HepG2 (cell line): ENCODE data around the gene BLID. TPM values are rescaled to one million over a fixed set of nuclear protein-coding genes. Genes with fewer than 3 reads are reported as not detected.
A peak's percentile ranks its signal among the peaks of the same experiment; 100 is the strongest.

Source experiments
- ATAC-seq: fragments of 200-7000 bp; cut with Tn5 transposase; 3 replicates; pipeline ENCODE4 v1.9.1; 2020; ENCODE audit warnings: mild to moderate bottlenecking, moderate library complexity
- BruUV-seq: library from RNA; stranded (reverse); fragments of 400-500 nt; replicated peaks from 2 replicates; lab custom pipeline; 2021; lab: Mats Ljungman, UMichigan
- CTCF ChIA-PET: fragments of 300-600 bp; formaldehyde crosslinking; extraction: SDS; loops from one replicate; lab custom pipeline; 2021; ENCODE audit warnings: low total read pairs, inconsistent platforms, low intra/inter-chr PET ratio; lab: Yijun Ruan, JAX
- POLR2A ChIA-PET: fragments of 350-600 bp; sonication (Branson Sonifier 250); formaldehyde crosslinking; loops from one replicate; lab custom pipeline; 2020; ENCODE audit warnings: antibody characterized with exemption, inconsistent platforms; lab: Yijun Ruan, JAX
- DNase-seq: peaks from one replicate; pipeline ENCODE4 v3.0.0-alpha.2; 2015; ENCODE audit warnings: low spot score
- FAIRE-seq: peaks from 3 replicates; lab custom pipeline; 2011; peaks lifted over from hg19 to GRCh38; lab: Jason Lieb, UNC
- H2AFZ ChIP-seq: one replicate; pipeline ENCODE4 v1.6.1; 2011; ENCODE audit warnings: low read length, inconsistent platforms
- H3K27ac ChIP-seq: fragments of 300-600 bp; 3 replicates; pipeline ENCODE4 v1.8.0; 2011; ENCODE audit warnings: mixed run types, mild to moderate bottlenecking, mixed read lengths, low read length, inconsistent platforms; ENCODE audit not compliant: insufficient read depth; ENCODE audit errors: extremely low read length
- H3K27me3 ChIP-seq, 2 experiments: fragments of 200-600 bp in 1 of 2; 2 replicates in 1 of 2; 3 replicates in 1 of 2; pipeline versions ENCODE4 v1.6.0 to v1.8.0; 2011; ENCODE audit warnings: low read length in 2 of 2, mild to moderate bottlenecking in 2 of 2, moderate library complexity in 2 of 2, inconsistent platforms in 1 of 2; ENCODE audit not compliant: insufficient read depth in 2 of 2, control insufficient read depth in 1 of 2
- H3K36me3 ChIP-seq, 2 experiments: fragments of 200-600 bp in 1 of 2; replicated peaks in 1 of 2; 2 replicates in 1 of 2; 3 replicates in 1 of 2; pipeline versions ENCODE4 v1.5.1 to v1.8.0; 2011; ENCODE audit warnings: low read length in 2 of 2, inconsistent platforms in 1 of 2; ENCODE audit not compliant: insufficient read depth in 2 of 2, control insufficient read depth in 1 of 2
- H3K4me1 ChIP-seq: 2 replicates; pipeline ENCODE4 v1.5.1; 2012; ENCODE audit warnings: low read length, inconsistent platforms; ENCODE audit not compliant: insufficient read depth
- H3K4me2 ChIP-seq: 2 replicates; pipeline ENCODE4 v1.6.0; 2011; ENCODE audit warnings: low read depth, low read length, inconsistent platforms
- H3K4me3 ChIP-seq, 3 experiments: fragments of 200-600 bp in 1 of 3; sonication (generic), shearing (Covaris generic) in 1 of 3; replicated peaks in 1 of 3; 2 replicates each; pipeline ENCODE4 v1.5.1; 2011 to 2016; ENCODE audit warnings: low read length in 3 of 3, inconsistent platforms in 2 of 3, low read depth in 2 of 3, mild to moderate bottlenecking in 2 of 3, control low read depth in 1 of 3, mixed read lengths in 1 of 3; ENCODE audit not compliant: insufficient read depth in 1 of 3
- H3K79me2 ChIP-seq: one replicate; pipeline ENCODE4 v1.6.1; 2011; ENCODE audit warnings: low read length, inconsistent platforms; ENCODE audit not compliant: insufficient read depth
- H3K9ac ChIP-seq: 2 replicates; pipeline ENCODE4 v1.6.0; 2011; ENCODE audit warnings: mild to moderate bottlenecking, low read depth, low read length, inconsistent platforms; ENCODE audit not compliant: insufficient read depth
- H3K9me3 ChIP-seq: 2 replicates; pipeline ENCODE4 v1.5.1; 2012; ENCODE audit warnings: mild to moderate bottlenecking, low read length
- H4K20me1 ChIP-seq: 2 replicates; pipeline ENCODE4 v1.6.0; 2011; ENCODE audit warnings: inconsistent platforms, mild to moderate bottlenecking, low read length, moderate library complexity; ENCODE audit not compliant: insufficient read depth
- DR1 ChIP-seq: sonication (generic); formaldehyde crosslinking; IDR thresholded peaks from 2 replicates; pipeline ENCODE4 v1.8.0; 2021; ENCODE audit warnings: mild to moderate bottlenecking, missing genetic modification reagents, inconsistent platforms
- HNF4G ChIP-seq, 2 experiments: sonication (generic) in 1 of 2; formaldehyde crosslinking in 1 of 2; IDR thresholded peaks; 2 replicates each; pipeline versions ENCODE4 v1.4.0 to v1.6.1; 2011 to 2020; ENCODE audit warnings: borderline replicate concordance in 2 of 2, low read depth in 2 of 2, mild to moderate bottlenecking in 2 of 2, low read length in 1 of 2, missing genetic modification reagents in 1 of 2, moderate library complexity in 1 of 2
- KLF12 ChIP-seq: sonication (generic); formaldehyde crosslinking; IDR thresholded peaks from 2 replicates; pipeline ENCODE4 v1.4.0; 2020; ENCODE audit warnings: missing genetic modification reagents, borderline replicate concordance
- NCOA5 ChIP-seq: sonication (generic); formaldehyde crosslinking; IDR thresholded peaks from 2 replicates; pipeline ENCODE4 v1.4.0; 2020; ENCODE audit warnings: missing genetic modification reagents
- SMARCE1 ChIP-seq: fragments of 450-650 bp; IDR thresholded peaks from 2 replicates; pipeline ENCODE4 v1.6.1; 2017; ENCODE audit warnings: borderline replicate concordance
- THAP11 ChIP-seq: IDR thresholded peaks from 2 replicates; pipeline ENCODE4 v1.6.1; 2016; ENCODE audit warnings: missing biosample characterization, missing genetic modification reagents
- ZBTB37 ChIP-seq: sonication (generic); formaldehyde crosslinking; IDR thresholded peaks from 2 replicates; pipeline ENCODE4 v1.4.0; 2020; ENCODE audit warnings: mild to moderate bottlenecking, missing genetic modification reagents
- ZFP37 ChIP-seq: sonication (generic); formaldehyde crosslinking; IDR thresholded peaks from 2 replicates; pipeline ENCODE4 v1.4.0; 2020; ENCODE audit warnings: missing genetic modification reagents, borderline replicate concordance
- ZNF121 ChIP-seq: sonication (generic); formaldehyde crosslinking; IDR thresholded peaks from 2 replicates; pipeline ENCODE4 v1.5.0; 2020; ENCODE audit warnings: mild to moderate bottlenecking, missing genetic modification reagents
- ZNF329 ChIP-seq: sonication (generic); formaldehyde crosslinking; IDR thresholded peaks from 2 replicates; pipeline ENCODE4 v1.9.0; 2021; ENCODE audit warnings: low read depth, mild to moderate bottlenecking, missing genetic modification reagents
- ZNF333 ChIP-seq: sonication (generic); formaldehyde crosslinking; IDR thresholded peaks from 2 replicates; pipeline ENCODE4 v1.4.0; 2020; ENCODE audit warnings: mild to moderate bottlenecking, missing genetic modification reagents, borderline replicate concordance
- ZNF557 ChIP-seq: sonication (generic); formaldehyde crosslinking; IDR thresholded peaks from 2 replicates; pipeline ENCODE4 v1.4.0; 2020; ENCODE audit warnings: missing genetic modification reagents
- ZNF670 ChIP-seq: sonication (generic); formaldehyde crosslinking; IDR thresholded peaks from 2 replicates; pipeline ENCODE4 v1.8.0; 2022; ENCODE audit warnings: mild to moderate bottlenecking, missing genetic modification reagents, borderline replicate concordance
- ZNF691 ChIP-seq: sonication (generic); formaldehyde crosslinking; IDR thresholded peaks from 2 replicates; pipeline ENCODE4 v1.4.0; 2020; ENCODE audit warnings: missing genetic modification reagents, low read depth, mild to moderate bottlenecking, borderline replicate concordance
- ZNF770 ChIP-seq: sonication (generic); formaldehyde crosslinking; IDR thresholded peaks from 2 replicates; pipeline ENCODE4 v1.5.0; 2020; ENCODE audit warnings: mild to moderate bottlenecking, missing genetic modification reagents
- ZNF850 ChIP-seq: sonication (generic); formaldehyde crosslinking; conservative IDR thresholded peaks from 2 replicates; pipeline ENCODE4 v1.9.0; 2021; ENCODE audit warnings: mild to moderate bottlenecking, missing genetic modification reagents
- ZNF883 ChIP-seq: sonication (generic); formaldehyde crosslinking; IDR thresholded peaks from 2 replicates; pipeline ENCODE4 v1.5.1; 2020; ENCODE audit warnings: mild to moderate bottlenecking, missing genetic modification reagents; ENCODE audit errors: not compliant biosample characterization
- WGBS: methylation state at CpG from one replicate; pipeline ENCODE4 v1.1.6; 2017; ENCODE audit warnings: low lambda C conversion rate; 5-methylcytosine and 5-hydroxymethylcytosine counted together
- in situ Hi-C: cut with HindIII; loops from 2 replicates; pipeline ENCODE4 v1.10.0; 2017; ENCODE audit warnings: low pct_unique_long_range_greater_than_20kb; ENCODE audit not compliant: extremely low pct_ligation_motif_present
- intact Hi-C: fragments of 100-400 bp; cut with micrococcal nuclease; formaldehyde crosslinking; loops from one replicate; pipeline ENCODE4 v1.10.0; 2022; ENCODE audit not compliant: unreplicated experiment
- polyA plus RNA-seq, 8 experiments: library from polyadenylated mRNA; depleted of rRNA in 3 of 8; stranded (reverse) in 7 of 8; unstranded in 1 of 8; fragments of >200 nt; fragmentation: Illumina TruSeq in 4 of 8; extraction: Trizol in 4 of 8; gene quantifications; 2 replicates each; pipeline versions ENCODE4 v1.2.1 to v1.2.3, GENCODE V29; 2011 to 2016; ENCODE audit warnings: low read depth in 4 of 8, missing spikeins in 1 of 8, mixed read lengths in 1 of 8; ENCODE audit not compliant: insufficient read depth in 1 of 8
- total RNA-seq, 5 experiments: library from RNA; depleted of rRNA; stranded (reverse); fragments of >200 nt; fragmentation: Illumina TruSeq; extraction: Trizol; gene quantifications; 2 replicates each; pipeline ENCODE4 v1.2.3, GENCODE V29; 2016; ENCODE audit warnings: low read depth in 1 of 5

BLID gene
- total and polyA plus RNA-seq, 2 of the 13 experiments (the other 11 are each of a cell fraction or from before 2014, with no cell fraction given), result not detected

GRCh38 chr11:122150216-122151124, 34.5 kb upstream of the BLID start:
- WGBS, result 8% methylated on average over 5 of the region's 5 CpGs
- Histone ChIP-seq H3K4me1 (0 out of 2 replicates have a peak, but pooled peaks cover 7% of the 10 kb centered on the region), H3K4me2 (no peak overlapping the region), H3K79me2 (no peaks in the 10 kb centered on the region), H4K20me1 (no peaks in the 10 kb centered on the region), H3K27me3 (peaks cover 0 to 7% of the 10 kb centered on the region in 2 experiments; a peak in 3 of 5 replicates), H2AFZ (no peak overlapping the region), H3K9me3 (no peaks in the 10 kb centered on the region), H3K27ac (no peak overlapping the region), H3K9ac (no peak overlapping the region), H3K4me3 (no peak overlapping the region), H3K36me3 (no peaks in the 10 kb centered on the region)
- no TSS peak for BruUV-seq
- ChIA-PET CTCF (no interaction called here), POLR2A (no interaction called here)
- intact Hi-C loops, result no loop called here
- ATAC-seq (no peak; the same call in 1 of the 3 replicates), FAIRE-seq (no peak), DNase-seq (peak; percentile 72)
- in situ Hi-C loops, result no loop called here
- no peak for TF ChIP-seq HNF4G (IDR thresholded peaks at IDR 0.05; ENCODE audit: borderline replicate concordance, low read depth, low read length)
- TF ChIP-seq HNF4G (CRISPR knock-in tag; IDR thresholded peaks at IDR 0.05; ENCODE audit: borderline replicate concordance, low read depth), result no peak
- TF ChIP-seq ZNF850, result no peak
- TF ChIP-seq ZNF883 (CRISPR knock-in tag), result no peak
- no peak for TF ChIP-seq KLF12 (CRISPR knock-in tag)
- TF ChIP-seq ZNF691, result no peak
- no peak for TF ChIP-seq SMARCE1
- no peak for TF ChIP-seq NCOA5 (CRISPR knock-in tag)
- TF ChIP-seq THAP11 (CRISPR knock-in tag), result no peak
- TF ChIP-seq ZNF770 (CRISPR knock-in tag), result no peak
- no peak for TF ChIP-seq ZNF329 (CRISPR knock-in tag)
- TF ChIP-seq ZNF121 (CRISPR knock-in tag), result no peak
- no peak for TF ChIP-seq ZBTB37
- TF ChIP-seq ZNF557 (CRISPR knock-in tag), result no peak
- no peak for TF ChIP-seq ZNF333 (CRISPR knock-in tag)
- TF ChIP-seq ZNF670, result no peak
- TF ChIP-seq DR1, result no peak
- no peak for TF ChIP-seq ZFP37 (CRISPR knock-in tag)
